ENCODE data around the gene ABHD16B.

DNA sequence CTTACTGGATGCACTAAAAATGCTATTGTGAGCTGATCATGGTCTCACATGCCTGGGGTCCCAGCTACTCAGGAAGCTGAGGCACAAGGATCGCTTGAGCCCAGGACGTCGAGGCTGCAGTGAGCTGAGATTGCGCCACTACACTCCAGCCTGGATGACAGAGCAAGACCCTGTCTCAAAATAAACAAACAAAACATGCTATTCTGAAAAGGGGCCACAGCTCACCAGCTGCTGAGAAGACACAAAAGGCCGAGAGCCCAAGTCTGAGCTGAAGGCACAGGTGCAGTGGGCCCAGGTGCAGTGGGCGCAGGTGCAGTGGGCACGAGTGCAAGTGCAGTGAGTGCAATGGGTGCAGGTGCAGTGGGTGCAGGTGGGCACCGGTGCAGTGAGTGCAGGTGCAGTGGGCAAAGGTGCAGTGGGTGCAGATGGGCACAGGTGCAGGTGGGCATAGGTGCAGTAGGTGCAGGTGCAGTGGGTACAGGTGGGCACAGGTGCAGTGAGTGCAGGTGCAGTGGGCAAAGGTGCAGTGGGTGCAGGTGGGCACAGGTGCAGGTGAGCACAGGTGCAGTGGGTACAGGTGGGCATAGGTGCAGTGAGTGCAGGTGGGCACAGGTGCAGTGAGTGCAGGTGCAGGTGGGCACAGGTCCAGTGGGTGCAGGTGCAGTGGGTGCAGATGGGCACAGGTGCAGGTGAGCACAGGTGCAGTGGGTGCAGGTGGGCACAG lies 46.2 kb upstream of the ABHD16B start:
- TF ChIP-seq CTCF (IDR thresholded peaks at IDR 0.05 in 4 of 5, conservative IDR thresholded peaks at IDR 0.05 in 1 of 5) (no peak), POLR2A (IDR thresholded peaks at IDR 0.05) (no peak)
